Spinal cord (tissue), 10 donors: ENCODE data around the gene NR1D1. TPM values are rescaled to one million over a fixed set of nuclear protein-coding genes. Genes with fewer than 3 reads are reported as not detected.

Experiments
- DNase-seq, 6 donors: peaks; one replicate each; pipeline versions ENCODE4 v3.0.0 to v3.0.0-alpha.2; 2013 to 2015; ENCODE audit warnings: low spot score in 6 of 6, low read depth in 4 of 6
- H3K27ac ChIP-seq: one replicate; pipeline ENCODE4 v1.5.1; 2013; ENCODE audit warnings: low read depth, low read length, control low read depth
- H3K27me3 ChIP-seq: one replicate; pipeline ENCODE4 v1.6.1; 2013; ENCODE audit warnings: low read length; ENCODE audit not compliant: control insufficient read depth, insufficient read depth
- H3K36me3 ChIP-seq: one replicate; pipeline ENCODE4 v1.6.1; 2013; ENCODE audit warnings: low read length; ENCODE audit not compliant: control insufficient read depth, insufficient read depth
- H3K4me1 ChIP-seq: one replicate; pipeline ENCODE4 v1.6.1; 2013; ENCODE audit warnings: low read length; ENCODE audit not compliant: control insufficient read depth, insufficient read depth
- H3K4me3 ChIP-seq: one replicate; pipeline ENCODE4 v1.5.1; 2013; ENCODE audit warnings: low read depth, low read length, control low read depth
- H3K9me3 ChIP-seq: one replicate; pipeline ENCODE4 v1.6.1; 2013; ENCODE audit warnings: low read length; ENCODE audit not compliant: control insufficient read depth, insufficient read depth
- WGBS: methylation state at CpG from one replicate; pipeline ENCODE4 v1.1.5; 2013; ENCODE audit warnings: missing lambda C conversion rate; ENCODE audit not compliant: insufficient coverage; 5-methylcytosine and 5-hydroxymethylcytosine counted together
- polyA plus RNA-seq, 2 donors: library from polyadenylated mRNA; unstranded; fragments of 120-200 nt; gene quantifications; one replicate each; pipeline ENCODE4 v1.2.1, GENCODE V29; 2013; ENCODE audit not compliant: insufficient read length in 2 of 2
- total RNA-seq, 2 donors: library from RNA; depleted of rRNA in 1 of 2; stranded (reverse); fragments of 120-200 nt in 1 of 2; fragments of >200 nt in 1 of 2; gene quantifications; one replicate each; pipeline versions ENCODE4 v1.2.3 to v1.2.4, GENCODE V29; 2013 to 2014
- donor health status: healthy.

The NR1D1 gene
- total and polyA plus RNA-seq, 4 donors: 3.3 to 12.4 (median 7.5) TPM

DNA sequence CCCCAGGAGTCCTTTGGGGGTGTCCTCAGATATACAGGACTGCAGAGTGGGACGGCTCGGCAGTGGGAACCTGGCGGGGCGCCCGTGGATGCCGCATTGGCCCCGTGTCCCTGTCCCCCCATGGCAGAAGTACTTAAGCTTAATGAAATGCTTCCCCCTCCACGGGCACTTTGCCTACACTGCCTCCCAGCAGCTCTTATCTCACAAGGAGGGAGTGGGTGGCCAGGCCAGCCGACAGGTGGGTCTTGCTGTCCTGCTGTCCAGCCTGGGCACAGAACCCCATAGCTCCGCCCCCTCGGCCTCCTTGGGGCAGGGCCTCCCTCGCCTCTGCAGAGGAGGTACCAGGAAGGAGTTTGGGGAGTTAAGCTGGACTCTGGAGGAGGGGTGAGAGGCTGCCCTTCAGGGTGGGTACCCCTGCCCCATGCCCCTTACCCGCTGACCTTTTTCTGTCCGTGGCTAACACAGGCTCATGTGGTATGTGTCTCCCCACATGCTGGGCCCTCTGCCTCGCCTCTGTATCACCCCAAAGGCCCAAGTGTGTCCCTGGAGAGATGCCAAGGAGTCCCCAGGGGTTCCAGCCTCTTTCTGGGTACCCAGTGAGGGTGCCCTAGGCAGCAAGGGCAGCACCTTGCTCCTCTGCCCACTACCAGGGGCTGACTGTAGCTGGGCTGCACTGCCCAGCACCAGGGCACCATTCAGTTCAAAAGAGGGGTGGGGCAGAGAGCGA, 28.9 kb downstream of the NR1D1 start:
- H3K4me1 ChIP-seq: peaks cover 99% of the 10 kb centered on the region
- H3K27me3 ChIP-seq: no peaks in the 10 kb centered on the region
- no peaks in the 10 kb centered on the region for H3K9me3 ChIP-seq
- peak in 1 of 6 donors; percentile 64 for DNase-seq
- WGBS: 23% methylated on average over 14 of the region's 16 CpGs
- H3K4me3 ChIP-seq: peak overlapping the region; percentile 9
- H3K36me3 ChIP-seq: peaks cover 41% of the 10 kb centered on the region
- H3K27ac ChIP-seq: peak overlapping the region; percentile 98

DNA sequence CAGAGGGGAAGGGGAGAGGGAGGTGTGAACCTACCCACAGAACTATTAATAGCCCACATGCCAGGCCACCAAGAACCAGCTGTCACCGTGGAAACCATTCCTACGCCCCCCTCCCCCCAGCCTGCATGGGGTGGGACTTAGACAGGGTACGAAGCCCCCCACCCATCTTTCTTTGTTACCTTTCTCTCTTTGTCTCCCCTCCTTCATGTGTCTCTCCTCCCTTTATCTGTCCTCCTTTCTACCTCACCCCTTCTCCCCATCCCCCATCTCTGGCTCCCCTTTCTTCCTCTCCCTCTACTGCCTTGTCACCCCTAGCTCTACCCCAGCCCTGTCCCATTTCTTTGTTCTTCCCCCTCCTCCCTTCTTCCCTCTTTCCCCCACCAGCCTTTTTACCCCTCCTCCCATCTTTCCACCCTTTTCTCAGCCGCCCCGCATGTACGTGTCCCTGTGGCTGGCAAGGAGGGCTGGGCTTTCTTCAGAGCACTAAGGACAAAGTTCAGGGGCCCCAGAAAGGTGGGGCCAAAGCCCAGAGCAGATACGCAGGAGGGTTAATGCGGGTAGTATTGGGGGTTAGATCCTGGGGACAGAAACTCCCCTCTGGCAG, 29.6 kb downstream of the NR1D1 start:
- 9% methylated on average over 4 of the region's 8 CpGs for WGBS

GRCh38 chr17:40069751-40070708, 30.4 kb downstream of the NR1D1 start:
- WGBS: 8% methylated on average over 4 of the region's 14 CpGs
- Histone ChIP-seq H3K27me3 (no peaks in the 10 kb centered on the region), H3K36me3 (peaks cover 33% of the 10 kb centered on the region), H3K27ac (peak overlapping the region; percentile 98), H3K4me3 (peak overlapping the region; percentile 44), H3K9me3 (no peaks in the 10 kb centered on the region), H3K4me1 (peaks cover 100% of the 10 kb centered on the region)
- peak in 1 of 6 donors; percentile 77 for DNase-seq

More for the DNA sequence above, 29.6 kb downstream of the NR1D1 start:
- peak in 2 of 6 donors; percentile 76 to 89 for DNase-seq
- Histone ChIP-seq H3K27me3 (no peaks in the 10 kb centered on the region), H3K36me3 (peaks cover 39% of the 10 kb centered on the region), H3K4me3 (peak overlapping the region; percentile 9), H3K27ac (peak overlapping the region; percentile 98), H3K4me1 (peaks cover 100% of the 10 kb centered on the region), H3K9me3 (no peaks in the 10 kb centered on the region)

DNA sequence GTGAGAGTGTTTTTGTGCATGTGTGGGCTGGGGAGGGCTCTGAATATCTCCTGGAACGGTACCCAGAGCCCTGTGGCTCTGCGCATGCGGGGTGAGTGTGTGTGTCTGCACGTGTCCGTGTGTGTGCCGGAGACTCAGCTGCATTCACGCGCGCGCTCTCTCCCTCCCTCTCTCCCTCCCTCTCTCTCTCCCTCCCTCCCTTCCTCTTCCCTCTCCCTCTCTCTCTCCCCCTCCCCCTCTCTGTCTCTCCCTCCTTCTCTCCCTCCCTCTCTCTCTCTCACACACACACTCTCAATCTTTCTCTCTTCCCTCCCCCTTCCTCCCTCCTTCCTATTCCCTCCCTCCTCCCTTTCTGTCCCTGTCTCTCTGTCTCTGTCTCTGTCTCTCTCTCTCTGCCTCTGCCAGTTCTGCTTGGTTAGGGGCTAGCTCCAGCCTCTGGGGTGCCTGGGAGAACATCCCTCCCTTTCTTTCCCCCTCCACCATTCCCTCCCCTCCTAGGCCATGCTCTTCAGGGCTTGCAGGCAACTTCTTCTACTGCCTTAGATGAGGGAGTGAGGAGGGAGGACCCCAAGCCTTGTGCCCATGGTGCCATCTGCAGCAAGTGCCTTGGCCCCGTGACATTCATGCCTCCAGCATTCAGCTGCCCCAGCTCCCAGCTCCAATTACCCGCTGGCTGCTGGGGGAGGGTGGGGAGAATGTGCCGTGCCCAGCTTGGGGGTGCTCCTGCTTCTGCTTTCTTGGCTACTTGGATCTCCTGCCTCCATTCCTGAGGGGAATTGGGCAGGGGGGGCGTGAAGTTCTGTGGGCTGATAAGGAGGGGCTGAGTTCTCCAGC, 31.3 kb downstream of the NR1D1 start:
- 3% methylated on average over 8 of the region's 14 CpGs for WGBS
- peaks cover 100% of the 10 kb centered on the region for H3K4me1 ChIP-seq
- H3K36me3 ChIP-seq: peaks cover 24% of the 10 kb centered on the region
- H3K27me3 ChIP-seq: no peaks in the 10 kb centered on the region
- peak in 4 of 6 donors; percentile 78 to 98 (median 92) for DNase-seq
- peak overlapping the region; percentile 44 for H3K4me3 ChIP-seq
- H3K27ac ChIP-seq: peak overlapping the region; percentile 98
- no peaks in the 10 kb centered on the region for H3K9me3 ChIP-seq

GRCh38 chr17:40068584-40068916, 31.8 kb downstream of the NR1D1 start:
- Histone ChIP-seq H3K36me3 (peaks cover 21% of the 10 kb centered on the region), H3K9me3 (no peaks in the 10 kb centered on the region), H3K27me3 (no peaks in the 10 kb centered on the region), H3K27ac (peak overlapping the region; percentile 98), H3K4me3 (peak overlapping the region; percentile 44), H3K4me1 (peaks cover 100% of the 10 kb centered on the region)
- no peak for DNase-seq
- WGBS: 0% methylated on average over 4 of the region's 5 CpGs

DNA sequence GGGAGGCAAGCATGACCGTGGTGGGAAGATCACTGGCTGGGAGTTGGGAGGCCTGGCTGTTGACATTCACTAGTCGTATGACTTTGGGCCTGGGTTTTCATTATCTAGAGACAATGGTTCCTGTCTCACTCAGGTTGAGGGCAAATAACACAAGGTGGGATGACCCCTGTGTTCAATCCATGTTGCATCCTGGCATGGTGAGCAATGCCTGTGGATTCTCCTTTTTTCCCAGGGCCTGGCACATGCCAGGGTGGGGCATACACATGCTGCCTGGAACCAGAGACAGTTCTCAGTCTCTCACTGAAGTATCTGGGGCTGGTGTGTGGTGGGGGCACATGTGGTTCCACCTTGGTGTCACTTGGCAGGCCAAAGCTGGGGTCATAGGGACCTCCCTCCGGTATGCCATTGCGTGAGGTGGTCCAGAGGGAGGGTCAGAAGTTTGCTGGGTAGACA, 32.2 kb downstream of the NR1D1 start:
- Histone ChIP-seq H3K36me3 (peaks cover 19% of the 10 kb centered on the region), H3K27me3 (no peaks in the 10 kb centered on the region)

DNA sequence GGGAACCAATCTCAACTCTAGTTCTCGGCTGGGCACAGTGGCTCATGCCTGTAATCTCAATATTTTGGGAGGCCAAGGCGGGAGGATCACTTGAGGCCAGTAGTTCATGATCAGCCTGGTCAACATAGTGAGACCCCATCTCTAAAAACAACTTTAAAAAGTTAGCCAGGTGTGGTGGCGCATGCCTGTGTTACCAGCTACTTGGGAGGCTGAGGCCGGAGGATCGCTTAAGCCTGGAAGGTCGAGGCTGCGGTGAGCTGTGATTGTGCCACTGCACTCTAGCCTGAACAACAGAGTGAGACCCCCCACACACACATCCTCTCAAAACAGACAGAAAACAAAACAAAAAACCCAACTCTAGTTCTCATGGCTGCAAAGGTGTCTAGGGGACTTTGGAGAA, 32.7 kb downstream of the NR1D1 start:
- Histone ChIP-seq H3K4me3 (no peak overlapping the region), H3K36me3 (peaks cover 19% of the 10 kb centered on the region), H3K27me3 (no peaks in the 10 kb centered on the region), H3K9me3 (no peaks in the 10 kb centered on the region), H3K27ac (peak overlapping the region; percentile 98), H3K4me1 (peaks cover 92% of the 10 kb centered on the region)
- no peak for DNase-seq
- 97% methylated on average over 6 of the region's 7 CpGs for WGBS

More for the DNA sequence above, 32.2 kb downstream of the NR1D1 start:
- WGBS: 29% methylated on average over 4 of the region's 4 CpGs
- peak overlapping the region; percentile 44 for H3K4me3 ChIP-seq
- peak overlapping the region; percentile 98 for H3K27ac ChIP-seq
- H3K4me1 ChIP-seq: peaks cover 96% of the 10 kb centered on the region
- H3K9me3 ChIP-seq: no peaks in the 10 kb centered on the region
- no peak for DNase-seq

GRCh38 chr17:40065769-40066510, 34.4 kb downstream of the NR1D1 start:
- peak overlapping the region; percentile 89 for H3K27ac ChIP-seq
- peaks cover 89% of the 10 kb centered on the region for H3K4me1 ChIP-seq
- WGBS: 23% methylated on average over 6 of the region's 11 CpGs
- H3K4me3 ChIP-seq: peak overlapping the region; percentile 95
- no peaks in the 10 kb centered on the region for H3K9me3 ChIP-seq
- H3K27me3 ChIP-seq: no peaks in the 10 kb centered on the region
- DNase-seq: peak in 1 of 6 donors; percentile 53
- peaks cover 7% of the 10 kb centered on the region for H3K36me3 ChIP-seq
